HG03095 (cell line): Measurements from ENCODE around the gene RTP2.

ENCODE experiments used
- ATAC-seq: cut with Tn5 transposase; IDR thresholded peaks from one replicate; pipeline ENCODE4 v1.9.1; 2021; ENCODE audit warnings: moderate library complexity; ENCODE audit not compliant: unreplicated experiment

Gene RTP2

DNA sequence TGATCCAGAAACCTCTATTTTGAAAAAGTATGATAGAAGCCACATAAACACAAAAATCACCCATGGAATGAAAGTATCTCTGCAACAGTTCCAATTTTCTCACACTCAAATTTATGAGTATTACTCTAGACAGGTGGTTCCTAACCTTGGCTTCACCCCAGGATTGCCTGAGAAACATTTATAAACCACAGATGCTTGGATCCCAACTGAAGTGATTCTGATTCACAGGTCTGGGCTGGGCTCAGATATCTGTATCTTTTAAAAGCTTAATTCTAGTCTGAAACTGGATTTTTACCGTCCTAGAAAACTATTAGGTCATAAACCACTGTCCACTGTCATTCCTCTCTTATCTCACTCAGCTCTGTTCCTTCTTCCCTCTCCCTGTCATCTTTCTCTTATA is 24.8 kb downstream of the RTP2 start:
- no peak for ATAC-seq

DNA sequence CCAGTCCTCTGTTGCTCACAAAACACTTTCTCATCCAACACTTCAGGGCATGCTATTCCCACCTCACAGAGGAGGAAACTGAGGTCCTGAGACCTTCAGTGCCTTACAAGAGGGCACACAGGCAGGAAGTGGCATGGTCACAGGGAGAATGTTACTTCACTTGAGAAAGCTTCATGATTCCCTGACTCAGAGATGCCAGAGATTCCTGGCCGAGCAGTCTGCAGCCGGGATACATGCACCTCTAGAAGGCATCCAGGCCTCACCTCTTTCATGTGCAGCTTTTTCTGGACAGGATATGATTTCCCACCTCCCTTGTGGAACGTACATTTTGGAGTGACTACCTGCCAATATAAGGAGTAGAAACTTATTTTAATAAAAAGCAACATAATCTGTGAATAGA is 29.3 kb downstream of the RTP2 start:
- ATAC-seq = no peak

DNA sequence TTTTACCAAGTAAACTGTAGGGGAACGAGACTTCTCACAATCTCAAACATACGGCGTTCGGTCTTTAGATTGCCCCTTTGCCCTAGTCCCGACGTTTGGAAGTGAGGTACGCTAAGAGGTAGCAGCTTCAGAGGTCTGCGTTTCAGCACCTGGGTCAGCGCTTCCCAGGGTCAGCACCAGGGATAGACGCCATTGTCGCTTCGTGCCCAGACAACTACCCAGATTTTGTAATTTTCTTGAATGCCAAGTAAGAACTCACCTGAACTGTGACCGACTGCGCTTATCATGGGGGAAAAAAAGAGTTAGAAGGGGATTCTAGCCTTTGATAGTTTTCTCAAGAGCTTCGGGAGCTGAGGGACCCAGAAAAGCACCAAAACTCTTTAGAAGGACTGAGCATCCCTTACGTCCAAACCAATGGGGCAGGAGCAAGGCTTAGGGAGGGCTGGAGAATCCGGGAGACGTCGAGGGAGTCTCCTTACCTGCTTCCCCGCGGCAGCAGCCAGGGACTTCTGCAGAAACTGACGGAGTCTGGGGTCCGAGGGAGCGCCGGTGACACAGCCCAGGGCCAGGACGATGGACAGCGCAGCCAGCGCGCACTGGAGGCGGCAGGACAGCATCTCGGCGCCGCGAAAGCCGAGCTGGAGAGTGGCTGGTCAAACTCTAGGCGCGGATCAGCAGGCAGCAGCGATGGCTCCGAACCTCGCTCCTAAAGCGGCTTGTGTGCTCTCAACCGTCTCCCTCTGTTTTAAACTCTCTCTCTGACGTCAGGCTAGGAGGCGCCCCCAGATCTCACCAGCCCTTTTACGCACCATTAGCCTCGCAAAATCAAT is 32.5 kb downstream of the RTP2 start, which contains the start of gene SST:
SST (minus strand) TSS at position 720 of the 830 bp plus-strand sequence; CDS start at position 617, 103 bp downstream.
- no peak for ATAC-seq

DNA sequence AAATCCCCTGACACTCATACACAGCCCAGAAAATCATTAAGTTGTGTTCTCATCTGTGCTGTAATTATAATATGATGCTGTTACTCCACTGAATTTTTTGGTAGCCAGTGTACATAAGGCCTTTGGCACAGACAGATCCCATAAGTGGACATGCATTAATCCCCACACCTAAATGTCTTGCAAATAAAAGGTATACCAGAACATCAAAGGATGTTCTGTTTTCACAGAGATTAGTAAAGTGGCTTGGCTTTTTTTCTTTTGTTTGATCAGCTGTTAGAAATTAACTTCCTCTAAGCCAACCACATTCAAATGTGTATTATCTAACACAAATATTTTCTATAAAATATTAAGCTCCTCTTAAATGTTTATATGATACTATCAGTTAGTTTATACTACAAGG is 34.8 kb downstream of the RTP2 start:
- ATAC-seq = no peak

DNA sequence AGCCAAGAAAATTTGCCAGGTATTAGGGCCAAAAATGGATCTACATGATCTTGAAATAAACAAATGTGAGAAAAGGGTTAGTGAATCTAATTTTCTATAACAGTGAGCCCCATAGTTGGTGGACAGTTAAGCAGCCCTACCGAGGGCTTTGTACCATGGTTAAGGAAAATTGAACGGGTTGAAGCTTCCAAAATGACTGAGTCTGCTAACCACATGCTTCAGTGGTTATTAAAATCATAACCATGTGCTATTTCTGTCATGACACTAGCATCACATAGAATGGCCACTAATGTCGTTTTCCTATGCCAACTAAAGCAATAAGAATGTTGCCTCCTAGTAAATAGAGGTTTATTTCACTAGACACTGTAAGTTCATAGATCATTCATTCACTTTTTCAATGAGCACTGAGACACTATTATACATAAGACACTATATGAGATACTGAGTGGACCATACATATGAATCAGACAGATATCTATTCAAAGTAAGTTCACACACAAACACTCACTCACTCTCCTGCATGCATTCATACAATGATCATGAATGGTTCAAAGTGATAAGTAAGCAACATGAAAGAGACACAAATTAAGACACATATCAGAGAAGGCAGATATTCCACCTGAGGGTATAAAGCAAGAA is 36.5 kb downstream of the RTP2 start:
- no peak for ATAC-seq

DNA sequence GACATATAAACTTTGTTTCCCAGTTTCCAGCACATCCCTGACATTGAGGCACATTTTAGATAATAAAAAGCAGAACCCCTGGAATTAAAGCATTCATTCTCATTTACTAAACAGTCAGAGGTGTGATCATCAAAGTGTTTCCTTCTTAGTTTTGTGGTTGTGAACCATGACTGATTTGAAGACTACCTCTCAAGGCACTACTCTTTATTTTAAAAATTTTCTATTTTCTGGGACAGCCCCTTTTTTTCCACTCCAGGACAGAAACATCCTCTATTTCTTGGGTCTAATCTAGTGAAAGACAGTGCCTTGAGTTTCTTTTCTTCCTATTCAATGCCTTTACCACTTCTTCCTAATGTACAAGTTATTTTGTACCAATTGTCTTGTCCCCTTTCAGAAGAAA is 37.3 kb downstream of the RTP2 start:
- no peak for ATAC-seq

DNA sequence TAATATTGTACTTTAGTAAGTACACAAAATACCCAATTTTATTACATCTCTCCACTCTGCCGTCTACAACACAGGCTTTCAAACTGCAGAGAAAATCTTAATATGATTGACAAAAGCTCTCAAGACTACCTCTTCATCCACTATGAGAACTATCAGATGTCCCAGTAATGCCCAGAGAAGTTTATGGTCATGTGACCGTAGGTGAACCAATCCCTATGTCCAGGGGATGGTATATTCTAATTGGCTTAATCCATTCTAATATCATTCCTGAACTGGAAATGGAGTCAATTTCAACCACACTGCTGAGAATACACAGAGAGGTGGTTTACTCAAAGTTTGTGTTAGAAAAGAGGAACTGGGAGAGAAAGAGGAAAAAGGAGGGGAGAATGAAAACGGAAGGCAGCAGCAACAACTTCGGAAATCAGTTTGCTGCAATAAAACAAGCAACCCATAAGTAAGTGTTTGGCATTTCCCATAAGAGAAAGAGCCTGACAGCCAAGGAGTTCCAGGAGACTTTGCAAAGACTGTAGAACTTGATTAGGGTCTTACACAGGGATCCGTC is 39.4 kb downstream of the RTP2 start:
- no peak for ATAC-seq

DNA sequence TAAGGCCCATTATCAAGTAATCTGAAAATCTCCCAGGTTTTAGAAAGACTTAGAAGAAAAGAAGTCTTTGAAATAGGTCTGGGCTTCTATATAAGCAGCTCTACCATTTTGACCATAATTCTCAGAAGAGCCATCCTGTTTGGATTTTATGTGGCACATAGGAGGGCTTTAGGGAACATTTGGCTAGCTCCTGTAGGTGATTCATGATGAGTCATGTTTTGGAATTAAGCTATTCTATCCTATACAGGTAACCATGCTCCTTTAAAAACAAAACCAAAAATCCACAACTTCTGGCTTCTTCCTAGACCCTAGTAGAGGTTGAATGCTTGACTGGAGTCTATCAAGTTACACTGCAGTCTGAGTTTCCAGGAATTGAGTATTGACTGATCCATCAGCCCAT is 41.1 kb downstream of the RTP2 start:
- no peak for ATAC-seq

DNA sequence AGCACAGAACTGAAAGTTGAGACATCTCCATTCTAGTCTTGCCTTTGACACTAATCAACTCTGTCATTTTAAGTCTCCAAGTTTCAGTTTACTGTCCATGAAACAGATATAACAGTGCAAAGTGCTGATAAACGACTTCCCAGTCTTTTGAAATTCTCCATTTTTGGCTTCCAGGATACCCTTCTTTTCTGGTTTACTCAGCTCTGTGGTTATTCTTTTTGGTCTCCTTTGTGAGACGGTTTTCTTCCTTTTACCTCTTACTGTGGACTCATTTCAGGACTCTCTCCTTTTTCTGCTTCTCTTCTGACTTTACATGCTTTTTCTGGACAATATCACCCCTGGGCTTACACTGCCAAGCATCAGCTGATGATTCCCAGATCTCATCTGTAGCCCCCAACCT is 51.1 kb downstream of the RTP2 start:
- no peak for ATAC-seq
